ENCODE measurements around the gene C17orf75.

GRCh38 chr17:32382526-32383223 is 40.7 kb upstream of the C17orf75 start:
- TF ChIP-seq, protein P1, sequence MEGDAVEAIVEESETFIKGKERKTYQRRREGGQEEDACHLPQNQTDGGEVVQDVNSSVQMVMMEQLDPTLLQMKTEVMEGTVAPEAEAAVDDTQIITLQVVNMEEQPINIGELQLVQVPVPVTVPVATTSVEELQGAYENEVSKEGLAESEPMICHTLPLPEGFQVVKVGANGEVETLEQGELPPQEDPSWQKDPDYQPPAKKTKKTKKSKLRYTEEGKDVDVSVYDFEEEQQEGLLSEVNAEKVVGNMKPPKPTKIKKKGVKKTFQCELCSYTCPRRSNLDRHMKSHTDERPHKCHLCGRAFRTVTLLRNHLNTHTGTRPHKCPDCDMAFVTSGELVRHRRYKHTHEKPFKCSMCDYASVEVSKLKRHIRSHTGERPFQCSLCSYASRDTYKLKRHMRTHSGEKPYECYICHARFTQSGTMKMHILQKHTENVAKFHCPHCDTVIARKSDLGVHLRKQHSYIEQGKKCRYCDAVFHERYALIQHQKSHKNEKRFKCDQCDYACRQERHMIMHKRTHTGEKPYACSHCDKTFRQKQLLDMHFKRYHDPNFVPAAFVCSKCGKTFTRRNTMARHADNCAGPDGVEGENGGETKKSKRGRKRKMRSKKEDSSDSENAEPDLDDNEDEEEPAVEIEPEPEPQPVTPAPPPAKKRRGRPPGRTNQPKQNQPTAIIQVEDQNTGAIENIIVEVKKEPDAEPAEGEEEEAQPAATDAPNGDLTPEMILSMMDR (conservative IDR thresholded peaks at IDR 0.05; ENCODE audit: low read length) = no peak
- TF ChIP-seq EZH2phosphoT487 (IDR thresholded peaks at IDR 0.05; ENCODE audit: borderline replicate concordance) = no peak

All from Loucy (cell line).